Left colon (tissue), 2 donors: ENCODE data around the gene IDH3A. TPM values are rescaled to one million over a fixed set of nuclear protein-coding genes. Genes with fewer than 3 reads are reported as not detected.
A peak's percentile ranks its signal among the peaks of the same experiment; 100 is the strongest.

ENCODE experiments used
- ATAC-seq: fragments of 200-7000 bp; cut with Tn5 transposase; one replicate; pipeline ENCODE4 v1.9.1; 2020; ENCODE audit warnings: mild to moderate bottlenecking, moderate library complexity
- DNase-seq, 2 donors: peaks; one replicate each; pipeline ENCODE4 v3.0.0-alpha.2; 2020
- intact Hi-C, 2 donors: fragments of 100-400 bp; cut with DNase I in 1 of 2; cut with micrococcal nuclease in 1 of 2; formaldehyde crosslinking; loops; one replicate each; pipeline versions ENCODE4 v1.11.2 to v1.14.0; 2022; cut with DNase I, micrococcal nuclease
- long read RNA-seq: library from polyadenylated mRNA; unstranded; transcript quantifications from one replicate; pipeline ENCODE4 v2.0.0, GENCODE V29; 2021
- total RNA-seq, 2 donors: library from RNA; stranded (reverse); fragmentation: NEBNext Ultra II Directional; extraction: Animal tissue kit (Norgen Biotek cat#: 25700); gene quantifications; one replicate each; pipeline ENCODE4 v1.2.1, GENCODE V29; 2021
- donor health status: DM: no; HTN: no; CAD: no.
- donor health status: DM: yes; HTN: yes; CAD: no.

The IDH3A gene
- total RNA-seq, result 100 to 1,000 TPM; 176 to 247 TPM
- long read RNA-seq, full-length matches to known transcripts, result 165 of 212 reads
- long read RNA-seq, partial matches to known transcripts, result 27 of 212 reads
- long read RNA-seq, other reads (novel, unspliced or antisense), result 20 of 212 reads

GRCh38 chr15:78149068-78149804, at the start of gene IDH3A:
TSS of gene IDH3A (plus strand) at chr15:78149362. CDS start at chr15:78149404, 42 bp downstream.
- peak; percentile 99 to 100 for DNase-seq
- peak; percentile 94 for ATAC-seq
- intact Hi-C loops, result no loop called here

- ATAC-seq (no peak), DNase-seq (no peak)
- intact Hi-C loops, result loop anchor here in 1 of 2 donors (10.0 kb wide), 1 partner anchor 116 kb away; no protein-coding TSS in a partner anchor
Measured at GRCh38 chr15:78100886-78101285, 48.3 kb upstream of the IDH3A start.

- DNase-seq, result no peak
- intact Hi-C loops, result loop anchor here in 1 of 2 donors (10.0 kb wide), 1 partner anchor 117 kb away; no protein-coding TSS in a partner anchor
- no peak for ATAC-seq
Measured at GRCh38 chr15:78101423-78102105, 47.6 kb upstream of the IDH3A start.

GRCh38 chr15:78102211-78102610, 47.0 kb upstream of the IDH3A start:
- no peak for ATAC-seq
- intact Hi-C loops, result loop anchor here in 1 of 2 donors (10.0 kb wide), 1 partner anchor 117 kb away; no protein-coding TSS in a partner anchor
- no peak for DNase-seq

GRCh38 chr15:78102741-78103140, 46.4 kb upstream of the IDH3A start:
- intact Hi-C loops, result loop anchor here in 1 of 2 donors (10.0 kb wide), 1 partner anchor 118 kb away; no protein-coding TSS in a partner anchor
- DNase-seq, result no peak
- ATAC-seq, result peak; percentile 59

GRCh38 chr15:78103406-78104118, 45.6 kb upstream of the IDH3A start:
- peak; percentile 40 to 54 for DNase-seq
- intact Hi-C loops, result loop anchor here in 1 of 2 donors (10.0 kb wide), 1 partner anchor 119 kb away; no protein-coding TSS in a partner anchor
- no peak for ATAC-seq

- intact Hi-C loops, result loop anchor here in 1 of 2 donors (10.0 kb wide), 1 partner anchor 119 kb away; no protein-coding TSS in a partner anchor
- DNase-seq (no peak), ATAC-seq (no peak)
Measured at GRCh38 chr15:78104119-78104479, 45.1 kb upstream of the IDH3A start.

GRCh38 chr15:78104566-78105475, 44.3 kb upstream of the IDH3A start:
- intact Hi-C loops, result loop anchor here in 1 of 2 donors (10.0 kb wide), 1 partner anchor 120 kb away; no protein-coding TSS in a partner anchor
- no peak for ATAC-seq

GRCh38 chr15:78105476-78106241, 43.5 kb upstream of the IDH3A start:
- DNase-seq (peak in 1 of 2 donors; percentile 18), ATAC-seq (no peak)
- intact Hi-C loops, result loop anchor here in 1 of 2 donors (10.0 kb wide), 1 partner anchor 121 kb away; no protein-coding TSS in a partner anchor

More at GRCh38 chr15:78104566-78105475, 44.3 kb upstream of the IDH3A start:
- peak in 1 of 2 donors; percentile 25 for DNase-seq

GRCh38 chr15:78107471-78107870, 41.7 kb upstream of the IDH3A start:
- ATAC-seq (no peak), DNase-seq (peak in 1 of 2 donors; percentile 19)
- intact Hi-C loops, result loop anchor here in 1 of 2 donors (10.0 kb wide), 1 partner anchor 123 kb away; no protein-coding TSS in a partner anchor

- peak; percentile 83 to 89 for DNase-seq
- intact Hi-C loops, result loop anchor here (2.0 to 10.0 kb wide), 2 partner anchors 108 to 124 kb away; no protein-coding TSS in a partner anchor
- peak; percentile 87 for ATAC-seq
Measured at GRCh38 chr15:78108300-78109084, 40.7 kb upstream of the IDH3A start.

- DNase-seq, result peak in 1 of 2 donors; percentile 17
- ATAC-seq, result no peak
- intact Hi-C loops, result loop anchor here (2.0 to 10.0 kb wide), 2 partner anchors 108 to 124 kb away; no protein-coding TSS in a partner anchor
Measured at GRCh38 chr15:78109156-78109555, 40.0 kb upstream of the IDH3A start.

- ATAC-seq (no peak), DNase-seq (no peak)
- intact Hi-C loops, result loop anchor here (5.0 to 10.0 kb wide), 3 partner anchors 85 to 148 kb away; no protein-coding TSS in a partner anchor
Measured at GRCh38 chr15:78110096-78110495, 39.1 kb upstream of the IDH3A start.

GRCh38 chr15:78110916-78111475, 38.2 kb upstream of the IDH3A start:
- ATAC-seq, result no peak
- intact Hi-C loops, result loop anchor here (5.0 to 10.0 kb wide), 3 partner anchors 84 to 149 kb away; no protein-coding TSS in a partner anchor
- DNase-seq, result no peak

GRCh38 chr15:78111788-78112187, 37.4 kb upstream of the IDH3A start:
- DNase-seq (no peak), ATAC-seq (no peak)
- intact Hi-C loops, result loop anchor here (5.0 to 10.0 kb wide), 3 partner anchors 83 to 149 kb away; no protein-coding TSS in a partner anchor
